Esophagus muscularis mucosa (tissue), 4 donors: ENCODE data around the gene PTEN. TPM values are rescaled to one million over a fixed set of nuclear protein-coding genes. Genes with fewer than 3 reads are reported as not detected.

Source experiments
- DNase-seq: peaks from one replicate; pipeline ENCODE4 v3.0.0-alpha.2; 2017; ENCODE audit errors: extremely low spot score
- H3K27ac ChIP-seq, 4 donors: fragments of 200-600 bp; sonication (generic); replicated peaks in 1 of 4; 1 replicate in 3 of 4; 2 replicates in 1 of 4; pipeline ENCODE4 v1.5.1; 2016 to 2019; ENCODE audit warnings: mild to moderate bottlenecking in 1 of 4
- H3K27me3 ChIP-seq, 4 donors: fragments of 200-600 bp; sonication (generic); one replicate each; pipeline versions ENCODE4 v1.5.1 to v1.6.0; 2016 to 2019
- H3K36me3 ChIP-seq, 4 donors: fragments of 200-600 bp; sonication (generic); one replicate each; pipeline ENCODE4 v1.5.1; 2016 to 2019
- H3K4me1 ChIP-seq, 4 donors: fragments of 200-600 bp; sonication (generic); one replicate each; pipeline ENCODE4 v1.5.1; 2016 to 2019
- H3K4me3 ChIP-seq, 4 donors: fragments of 200-600 bp; sonication (generic); 1 replicate in 2 of 4; 2 replicates in 2 of 4; pipeline ENCODE4 v1.5.1; 2016 to 2019; ENCODE audit warnings: mild to moderate bottlenecking in 4 of 4, moderate library complexity in 1 of 4
- H3K9me3 ChIP-seq, 4 donors: fragments of 200-600 bp; sonication (generic); 1 replicate in 3 of 4; 2 replicates in 1 of 4; pipeline ENCODE4 v1.5.1; 2016 to 2019
- EP300 ChIP-seq: sonication (generic); formaldehyde crosslinking; IDR thresholded peaks from one replicate; pipeline ENCODE4 v1.6.1; 2017; ENCODE audit warnings: antibody characterized with exemption
- POLR2A ChIP-seq: fragments of 450-650 bp; IDR thresholded peaks from one replicate; pipeline ENCODE4 v1.6.1; 2017; ENCODE audit warnings: antibody characterized with exemption, moderate library complexity, mild to moderate bottlenecking, low read depth
- POLR2AphosphoS5 ChIP-seq, 2 donors: sonication (generic); formaldehyde crosslinking; IDR thresholded peaks; one replicate each; pipeline ENCODE4 v1.6.1; 2017; ENCODE audit warnings: antibody characterized with exemption in 2 of 2
- WGBS: methylation state at CpG from one replicate; pipeline ENCODE4 v1.1.5; 2018; 5-methylcytosine and 5-hydroxymethylcytosine counted together
- intact Hi-C: fragments of 100-400 bp; cut with DNase I; formaldehyde crosslinking; loops from one replicate; pipeline ENCODE4 v1.15.1; 2023
- total RNA-seq, 4 donors: library from RNA; depleted of rRNA; stranded (reverse); fragments of >200 nt; gene quantifications; one replicate each; pipeline versions ENCODE4 v1.1.0 to v1.2.1, GENCODE V29; 2016
- TF ChIP-seq, protein P1 (sequence below), 3 experiments: fragments of 200-600 bp in 2 of 3; fragments of 450-650 bp in 1 of 3; sonication (generic) in 2 of 3; IDR thresholded peaks; one replicate each; pipeline ENCODE4 v1.5.1; 2017 to 2019; ENCODE audit warnings: antibody characterized with exemption in 3 of 3, mild to moderate bottlenecking in 2 of 3, moderate library complexity in 1 of 3

The PTEN gene
- total RNA-seq, 4 donors from 2014 or later, result 83.2 to 117 (median 94.3) TPM

DNA sequence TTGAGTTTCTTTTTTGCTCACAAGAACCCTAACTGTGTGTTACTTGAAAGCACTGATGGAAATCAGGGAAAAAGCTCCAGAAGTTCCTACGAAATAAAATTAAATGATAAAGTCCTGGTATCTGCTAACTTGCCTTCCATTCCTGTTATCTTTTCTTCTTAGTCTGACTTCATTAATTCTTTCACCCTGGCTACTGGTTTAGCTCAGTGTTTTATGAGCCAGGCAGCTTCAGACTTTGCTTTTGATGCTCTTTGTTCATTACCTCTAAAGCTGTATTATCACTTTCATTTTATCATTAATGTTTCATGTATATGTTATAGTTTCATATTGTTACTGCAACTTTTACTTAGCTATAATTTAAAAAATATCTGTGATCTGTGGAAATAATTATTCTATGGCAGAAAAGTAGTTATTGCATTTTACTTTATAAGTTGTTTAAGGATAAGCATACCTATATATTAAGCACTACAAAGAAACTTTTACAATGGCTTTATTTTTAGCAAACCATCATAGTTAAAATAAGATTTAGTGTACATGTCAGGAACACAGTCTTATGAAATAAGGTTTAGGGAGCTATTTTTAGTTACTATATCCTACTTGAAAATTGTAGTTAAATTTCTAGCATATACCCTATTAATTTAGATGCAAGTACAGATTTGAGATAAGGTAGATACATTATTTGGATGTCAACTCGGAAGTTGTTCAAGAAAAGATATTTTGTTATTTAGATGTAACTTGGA lies 19.3 kb downstream of the PTEN start:
- Histone ChIP-seq H3K4me3 (no peak overlapping the region), H3K27me3 (no peaks in the 10 kb centered on the region), H3K9me3 (no peaks in the 10 kb centered on the region), H3K27ac (no peak overlapping the region), H3K36me3 (peaks cover 0 to 20% (median 10%) of the 10 kb centered on the region in 4 donors), H3K4me1 (peaks cover 23 to 41% (median 34%) of the 10 kb centered on the region in 4 donors)
- TF ChIP-seq, protein P1, sequence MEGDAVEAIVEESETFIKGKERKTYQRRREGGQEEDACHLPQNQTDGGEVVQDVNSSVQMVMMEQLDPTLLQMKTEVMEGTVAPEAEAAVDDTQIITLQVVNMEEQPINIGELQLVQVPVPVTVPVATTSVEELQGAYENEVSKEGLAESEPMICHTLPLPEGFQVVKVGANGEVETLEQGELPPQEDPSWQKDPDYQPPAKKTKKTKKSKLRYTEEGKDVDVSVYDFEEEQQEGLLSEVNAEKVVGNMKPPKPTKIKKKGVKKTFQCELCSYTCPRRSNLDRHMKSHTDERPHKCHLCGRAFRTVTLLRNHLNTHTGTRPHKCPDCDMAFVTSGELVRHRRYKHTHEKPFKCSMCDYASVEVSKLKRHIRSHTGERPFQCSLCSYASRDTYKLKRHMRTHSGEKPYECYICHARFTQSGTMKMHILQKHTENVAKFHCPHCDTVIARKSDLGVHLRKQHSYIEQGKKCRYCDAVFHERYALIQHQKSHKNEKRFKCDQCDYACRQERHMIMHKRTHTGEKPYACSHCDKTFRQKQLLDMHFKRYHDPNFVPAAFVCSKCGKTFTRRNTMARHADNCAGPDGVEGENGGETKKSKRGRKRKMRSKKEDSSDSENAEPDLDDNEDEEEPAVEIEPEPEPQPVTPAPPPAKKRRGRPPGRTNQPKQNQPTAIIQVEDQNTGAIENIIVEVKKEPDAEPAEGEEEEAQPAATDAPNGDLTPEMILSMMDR (IDR thresholded peaks at IDR 0.05), result no peak
- no peak for TF ChIP-seq POLR2AphosphoS5 (IDR thresholded peaks at IDR 0.05)
- TF ChIP-seq EP300, result no peak
- TF ChIP-seq POLR2A, result no peak
- WGBS, result 88% methylated on average over 2 of the region's 2 CpGs
- intact Hi-C loops, result no loop called here
- DNase-seq, result no peak

- intact Hi-C loops, result no loop called here
- Histone ChIP-seq H3K9me3 (no peaks in the 10 kb centered on the region), H3K4me1 (peaks cover 8 to 32% (median 22%) of the 10 kb centered on the region in 4 donors), H3K36me3 (peaks cover 0 to 23% (median 8%) of the 10 kb centered on the region in 4 donors), H3K27ac (no peak overlapping the region), H3K4me3 (no peak overlapping the region), H3K27me3 (no peaks in the 10 kb centered on the region)
- WGBS, result 95% methylated on average over 2 of the region's 2 CpGs
- TF ChIP-seq POLR2AphosphoS5 (IDR thresholded peaks at IDR 0.05) (no peak), POLR2A (no peak), EP300 (no peak)
- TF ChIP-seq, protein P1 (IDR thresholded peaks at IDR 0.05), result no peak
- DNase-seq, result no peak
These were observed 23.2 kb downstream of the PTEN start for GRCh38 chr10:87886635-87887034.

GRCh38 chr10:87887146-87887545 lies 23.7 kb downstream of the PTEN start:
- H3K36me3 ChIP-seq, result peaks cover 0 to 23% (median 8%) of the 10 kb centered on the region in 4 donors
- H3K4me3 ChIP-seq, result no peak overlapping the region
- peaks cover 6 to 30% (median 18%) of the 10 kb centered on the region in 4 donors for H3K4me1 ChIP-seq
- no peak overlapping the region for H3K27ac ChIP-seq
- no peaks in the 10 kb centered on the region for H3K27me3 ChIP-seq
- intact Hi-C loops, result no loop called here
- 93% methylated on average over 1 of the region's 1 CpG for WGBS
- no peak for TF ChIP-seq POLR2A
- no peak for TF ChIP-seq POLR2AphosphoS5 (IDR thresholded peaks at IDR 0.05)
- no peak for TF ChIP-seq EP300
- TF ChIP-seq, protein P1 (IDR thresholded peaks at IDR 0.05), result no peak
- no peak for DNase-seq
- no peaks in the 10 kb centered on the region for H3K9me3 ChIP-seq

DNA sequence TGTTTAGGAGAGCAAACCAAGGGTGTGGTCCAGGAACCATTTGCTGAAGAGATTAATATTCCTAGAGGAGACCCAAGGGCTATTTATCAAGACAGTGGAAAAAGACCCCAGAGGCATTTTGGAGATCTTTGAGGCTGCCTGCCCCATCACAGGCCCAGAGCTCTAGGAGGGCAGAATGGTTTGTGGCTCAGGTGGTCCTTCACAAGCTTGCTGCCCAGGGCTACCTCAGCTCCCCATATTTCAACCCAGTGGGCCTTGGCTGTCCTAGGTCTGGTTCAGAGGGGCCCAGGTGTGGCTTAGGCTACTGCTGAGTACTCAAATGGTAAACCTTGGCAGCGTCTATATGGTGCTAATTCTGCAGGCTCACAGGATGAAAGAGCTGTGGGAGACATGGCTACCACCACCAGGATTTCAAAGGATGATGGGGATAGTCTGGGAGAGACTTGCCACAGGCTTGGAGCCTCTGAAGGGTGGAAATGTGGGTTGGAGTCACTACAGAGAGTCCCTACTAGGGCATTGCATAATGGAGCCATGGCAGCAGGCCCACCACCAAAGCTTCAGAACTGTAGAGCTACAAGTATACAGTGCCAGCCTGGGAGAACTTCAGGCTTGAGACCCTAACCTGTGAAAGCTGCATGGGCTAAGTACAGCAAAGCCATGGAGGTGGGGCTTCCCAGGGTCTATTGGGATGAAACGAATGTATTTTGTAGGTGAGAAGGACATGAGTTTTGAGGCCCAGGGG lies 24.3 kb downstream of the PTEN start:
- no peaks in the 10 kb centered on the region for H3K9me3 ChIP-seq
- no peak overlapping the region for H3K4me3 ChIP-seq
- peaks cover under 1 to 24% (median 13%) of the 10 kb centered on the region in 4 donors for H3K4me1 ChIP-seq
- no peak overlapping the region for H3K27ac ChIP-seq
- no peak for DNase-seq
- intact Hi-C loops, result no loop called here
- no peaks in the 10 kb centered on the region for H3K27me3 ChIP-seq
- 100% methylated on average over 1 of the region's 2 CpGs for WGBS
- peaks cover 0 to 23% (median 8%) of the 10 kb centered on the region in 4 donors for H3K36me3 ChIP-seq
- TF ChIP-seq EP300 (no peak), POLR2A (no peak), POLR2AphosphoS5 (IDR thresholded peaks at IDR 0.05) (no peak)
- TF ChIP-seq, protein P1 (IDR thresholded peaks at IDR 0.05), result no peak
